ENCODE data around the gene NCOA4.

- TF ChIP-seq POLR2A (IDR thresholded peaks at IDR 0.05) = no peak
- TF ChIP-seq CTCF (IDR thresholded peaks at IDR 0.05) = no peak
These were observed 25.3 kb upstream of the NCOA4 start for GRCh38 chr10:46055771-46056170.

Measured in esophagus squamous epithelium (tissue), 4 donors.